HG03196 (cell line): ENCODE data around the gene KLHDC7B.

Experiments
- ATAC-seq: cut with Tn5 transposase; IDR thresholded peaks from one replicate; pipeline ENCODE4 v1.9.1; 2021; ENCODE audit not compliant: unreplicated experiment

KLHDC7B gene

DNA sequence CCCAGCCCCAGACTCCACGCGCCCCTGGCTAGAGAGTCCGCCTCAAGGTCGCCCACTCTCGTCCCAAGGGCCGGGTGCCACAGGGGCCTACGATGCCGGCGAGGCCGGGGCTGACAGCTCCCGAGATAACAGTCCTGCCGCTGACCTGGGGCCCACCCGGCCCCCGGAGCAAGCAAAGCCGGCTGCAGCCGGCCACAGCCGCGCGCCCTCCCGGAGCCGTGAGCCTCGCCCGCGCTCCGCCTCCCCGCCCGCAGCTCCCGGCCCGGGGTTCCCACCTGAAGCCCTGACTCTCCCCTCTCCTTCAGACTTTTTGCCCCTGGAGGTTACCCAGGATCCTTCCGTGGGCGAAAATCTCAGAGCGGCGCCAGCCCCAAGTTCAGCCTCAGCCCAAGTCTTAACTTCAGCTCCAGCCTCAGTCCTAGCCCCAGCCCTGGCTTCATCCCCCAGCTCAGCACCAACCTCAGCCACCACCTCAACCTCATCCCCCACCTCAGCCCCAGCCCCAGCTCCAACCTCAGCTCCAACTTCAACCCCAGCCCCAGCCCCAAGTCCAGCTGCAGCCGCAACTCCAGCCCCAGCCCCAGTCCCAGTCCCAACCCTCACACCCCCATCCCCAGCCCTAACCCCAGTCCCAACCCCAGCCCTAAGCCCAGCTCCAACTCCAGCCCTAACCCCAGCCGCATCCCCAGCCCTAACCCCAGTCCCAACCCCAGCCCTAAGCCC lies 1.7 kb downstream of the KLHDC7B start:
- no peak for ATAC-seq

DNA sequence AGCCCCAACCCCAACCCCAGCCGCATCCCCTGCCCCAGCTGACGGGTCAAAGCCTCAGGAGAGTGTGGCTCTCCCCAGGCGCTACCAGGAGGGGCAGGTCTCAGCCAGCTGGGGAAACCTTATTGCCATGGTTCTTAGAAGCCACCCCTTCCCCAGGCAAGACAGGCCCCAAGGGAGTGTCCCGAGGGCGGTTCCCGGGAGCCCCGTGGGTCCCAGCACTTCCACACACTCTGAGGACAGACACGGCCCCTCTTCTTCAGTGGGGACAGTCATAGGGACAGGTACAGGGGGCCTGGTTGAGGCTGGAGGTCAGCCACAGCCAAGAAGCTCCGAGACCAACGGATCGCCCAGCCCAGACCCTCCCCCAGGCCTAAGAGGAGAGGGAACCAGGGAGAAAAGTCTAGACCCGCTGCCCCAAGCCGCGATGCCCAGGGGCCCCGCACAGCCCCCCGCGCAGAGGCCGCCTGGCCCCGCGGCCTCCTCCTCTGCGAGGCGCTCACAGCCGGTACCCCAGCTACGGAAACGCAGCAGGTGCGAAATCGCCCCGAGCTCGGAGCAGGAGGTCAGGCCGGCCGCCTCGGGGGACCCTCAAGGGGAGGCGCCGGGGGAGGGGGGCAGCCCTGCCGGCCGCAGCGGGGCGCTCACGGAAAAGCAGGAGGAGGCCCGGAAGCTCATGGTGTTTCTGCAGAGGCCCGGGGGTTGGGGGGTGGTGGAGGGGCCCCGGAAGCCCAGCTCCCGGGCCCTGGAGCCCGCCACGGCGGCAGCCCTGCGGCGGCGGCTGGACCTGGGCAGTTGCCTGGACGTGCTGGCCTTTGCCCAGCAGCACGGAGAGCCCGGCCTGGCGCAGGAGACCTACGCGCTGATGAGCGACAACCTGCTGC lies 2.6 kb downstream of the KLHDC7B start:
- no peak for ATAC-seq

DNA sequence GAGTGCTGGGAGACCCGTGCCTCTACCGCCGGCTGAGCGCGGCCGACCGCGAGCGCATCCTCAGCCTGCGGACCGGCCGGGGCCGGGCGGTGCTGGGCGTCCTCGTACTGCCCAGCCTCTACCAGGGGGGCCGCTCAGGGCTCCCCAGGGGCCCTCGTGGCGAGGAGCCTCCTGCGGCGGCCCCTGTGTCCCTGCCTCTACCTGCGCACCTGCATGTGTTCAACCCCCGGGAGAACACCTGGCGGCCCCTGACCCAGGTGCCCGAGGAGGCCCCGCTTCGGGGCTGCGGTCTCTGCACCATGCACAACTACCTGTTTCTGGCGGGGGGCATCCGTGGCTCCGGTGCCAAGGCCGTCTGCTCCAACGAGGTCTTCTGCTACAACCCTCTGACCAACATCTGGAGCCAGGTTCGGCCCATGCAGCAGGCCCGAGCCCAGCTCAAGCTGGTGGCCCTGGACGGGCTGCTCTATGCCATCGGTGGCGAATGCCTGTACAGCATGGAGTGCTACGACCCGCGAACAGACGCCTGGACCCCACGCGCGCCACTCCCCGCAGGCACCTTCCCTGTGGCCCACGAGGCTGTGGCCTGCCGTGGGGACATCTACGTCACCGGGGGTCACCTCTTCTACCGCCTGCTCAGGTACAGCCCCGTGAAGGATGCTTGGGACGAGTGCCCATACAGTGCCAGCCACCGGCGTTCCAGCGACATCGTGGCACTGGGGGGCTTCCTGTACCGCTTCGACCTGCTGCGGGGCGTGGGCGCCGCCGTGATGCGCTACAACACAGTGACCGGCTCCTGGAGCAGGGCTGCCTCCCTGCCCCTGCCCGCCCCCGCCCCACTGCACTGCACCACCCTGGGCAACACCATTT lies 3.5 kb downstream of the KLHDC7B start:
- ATAC-seq: no peak

DNA sequence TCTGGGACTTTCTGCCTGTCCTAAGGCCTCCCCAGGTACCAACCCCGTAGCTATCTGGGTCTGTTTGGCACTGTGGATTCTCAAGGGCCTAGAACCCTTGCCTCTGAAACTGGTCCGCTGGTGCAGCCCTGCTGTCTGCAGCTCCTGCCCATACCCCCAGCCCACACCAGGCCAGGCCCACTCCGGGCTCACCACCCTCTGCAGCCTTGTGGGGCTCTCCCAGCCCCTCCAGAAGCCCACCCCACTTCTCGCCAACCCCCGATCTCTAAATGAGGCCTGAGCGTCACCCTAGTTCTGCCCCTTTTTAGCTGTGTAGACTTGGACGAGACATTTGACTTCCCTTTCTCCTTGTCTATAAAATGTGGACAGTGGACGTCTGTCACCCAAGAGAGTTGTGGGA lies 4.7 kb downstream of the KLHDC7B start:
- no peak for ATAC-seq

DNA sequence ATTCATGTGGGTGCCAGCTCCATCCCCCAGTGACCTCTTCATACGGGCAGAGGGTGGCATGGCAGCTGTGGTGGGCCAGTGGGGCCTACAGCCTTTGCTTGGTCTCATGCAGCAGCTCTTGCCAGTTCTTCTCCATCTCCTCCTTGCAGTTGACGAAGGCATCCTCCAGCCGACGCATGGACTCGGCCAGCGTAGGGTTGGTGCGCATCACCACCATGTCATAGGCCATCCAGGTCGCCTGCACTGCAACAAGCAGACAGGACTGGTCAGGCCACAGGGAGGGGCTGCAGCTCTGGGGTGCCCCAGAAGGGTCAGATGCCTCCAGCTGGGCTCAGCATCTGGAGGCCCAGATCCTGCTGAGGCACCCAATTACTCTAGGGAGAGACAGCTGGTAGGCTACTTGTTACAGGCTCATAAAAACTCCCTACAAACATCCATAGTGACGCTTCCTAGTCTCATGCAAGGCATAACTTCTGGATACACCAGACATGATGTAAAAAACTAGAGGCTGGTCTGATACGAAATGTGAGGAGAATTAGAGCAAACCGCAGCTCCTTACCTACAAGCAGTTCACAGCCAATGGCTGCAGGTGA lies 5.6 kb downstream of the KLHDC7B start:
- ATAC-seq: no peak

DNA sequence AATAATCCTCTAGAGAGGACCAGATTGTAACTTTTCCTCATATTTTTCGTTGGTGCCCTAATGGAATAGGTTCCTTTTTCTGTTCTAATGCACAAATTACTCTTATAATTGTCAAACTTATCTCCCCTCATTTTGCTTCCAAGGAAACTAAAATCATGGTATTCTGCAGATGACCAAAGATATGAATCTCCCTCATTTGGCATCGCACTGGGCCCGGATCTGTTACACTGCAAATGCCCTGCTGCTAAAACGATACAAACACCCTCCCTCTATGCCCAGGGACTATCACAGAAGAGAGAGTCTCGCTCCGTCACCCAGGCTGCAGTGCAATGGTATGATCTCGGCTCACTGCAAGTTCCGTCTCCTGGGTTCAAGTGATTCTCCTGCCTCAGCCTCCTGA lies 7.6 kb downstream of the KLHDC7B start:
- ATAC-seq: no peak

DNA sequence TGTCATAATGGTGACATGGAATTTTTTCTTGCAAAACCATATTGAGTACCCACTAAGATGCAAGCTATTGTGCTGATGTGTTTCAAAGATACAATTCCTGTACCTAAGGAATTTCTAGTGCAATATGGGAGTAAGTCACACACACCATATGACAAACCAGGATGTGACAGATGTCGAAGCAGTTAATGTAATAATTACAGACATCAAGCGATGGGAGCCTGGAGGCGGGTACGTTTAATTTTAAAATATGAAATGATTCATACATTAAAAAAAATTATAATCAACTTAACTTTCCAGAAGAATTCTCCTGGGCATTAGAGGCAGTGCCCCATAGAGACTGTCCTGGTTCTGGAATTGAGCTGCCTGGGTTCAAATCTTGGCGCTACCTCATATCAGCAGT lies 11.0 kb downstream of the KLHDC7B start:
- ATAC-seq: no peak

DNA sequence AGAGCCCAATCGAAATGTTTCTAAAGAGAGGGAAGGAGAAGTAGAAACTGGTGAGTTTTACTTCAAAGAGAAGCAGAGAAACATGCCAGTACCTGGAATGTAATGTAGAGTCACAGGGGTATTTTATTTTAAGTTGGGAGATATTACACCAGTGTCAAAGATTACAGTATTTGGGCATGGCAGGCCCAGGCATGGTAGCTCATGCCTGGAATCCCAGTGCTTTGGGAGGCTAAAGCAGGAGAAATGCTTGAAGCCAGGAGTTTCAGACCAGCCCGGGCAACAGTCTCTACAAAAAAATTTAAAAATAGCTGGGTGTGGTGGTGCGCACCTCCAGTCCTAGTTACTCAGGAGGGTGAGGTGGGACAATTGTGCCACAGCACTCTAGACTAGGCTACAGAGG lies 14.3 kb downstream of the KLHDC7B start:
- no peak for ATAC-seq

DNA sequence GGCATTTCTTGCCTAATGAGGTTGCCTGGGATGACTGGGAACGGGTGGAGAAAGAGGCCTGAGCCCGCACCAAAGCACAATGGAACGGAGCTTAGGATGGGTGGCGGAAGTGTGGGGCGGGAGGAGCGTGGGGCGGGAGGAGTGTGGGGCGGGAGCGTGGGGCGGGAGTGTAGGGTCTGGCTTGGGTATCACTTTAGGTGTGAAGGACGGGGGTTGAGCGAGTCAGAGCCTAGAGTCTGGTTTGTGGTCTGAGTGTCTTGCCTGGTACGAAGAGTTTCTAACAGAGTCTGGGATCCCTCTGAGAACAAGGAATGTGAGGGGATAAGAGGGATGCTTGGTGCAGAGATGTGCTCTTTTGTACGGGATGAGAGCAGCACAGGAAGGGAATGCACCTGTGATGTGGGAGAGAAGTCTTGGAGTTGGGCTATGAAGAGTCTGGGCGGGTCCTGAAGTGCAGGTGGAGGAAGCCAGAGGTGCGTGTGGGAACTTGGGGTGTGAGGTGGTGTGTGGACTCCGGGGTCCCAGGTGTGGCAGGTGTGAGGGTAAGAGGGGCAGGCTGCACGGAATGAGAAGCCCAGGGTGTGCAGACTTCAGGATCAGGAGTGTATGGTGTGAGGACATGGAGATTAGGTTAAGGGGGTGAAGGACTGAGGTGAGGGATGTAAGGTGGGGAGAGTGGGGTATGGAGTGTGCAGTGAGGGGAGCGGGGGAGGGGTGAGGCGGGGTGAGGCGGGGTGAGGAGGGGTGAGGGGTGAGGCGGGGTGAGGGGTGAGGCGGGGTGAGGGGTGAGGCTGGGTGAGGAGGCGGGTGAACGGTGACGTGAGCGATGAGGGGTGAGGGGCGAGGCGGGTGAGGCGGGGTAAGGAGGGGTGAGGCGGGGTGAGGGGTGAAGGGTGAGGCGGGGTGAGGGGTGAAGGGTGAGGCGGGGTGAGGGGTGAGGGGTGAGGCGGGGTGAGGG lies 16.0 kb downstream of the KLHDC7B start:
- no peak for ATAC-seq

DNA sequence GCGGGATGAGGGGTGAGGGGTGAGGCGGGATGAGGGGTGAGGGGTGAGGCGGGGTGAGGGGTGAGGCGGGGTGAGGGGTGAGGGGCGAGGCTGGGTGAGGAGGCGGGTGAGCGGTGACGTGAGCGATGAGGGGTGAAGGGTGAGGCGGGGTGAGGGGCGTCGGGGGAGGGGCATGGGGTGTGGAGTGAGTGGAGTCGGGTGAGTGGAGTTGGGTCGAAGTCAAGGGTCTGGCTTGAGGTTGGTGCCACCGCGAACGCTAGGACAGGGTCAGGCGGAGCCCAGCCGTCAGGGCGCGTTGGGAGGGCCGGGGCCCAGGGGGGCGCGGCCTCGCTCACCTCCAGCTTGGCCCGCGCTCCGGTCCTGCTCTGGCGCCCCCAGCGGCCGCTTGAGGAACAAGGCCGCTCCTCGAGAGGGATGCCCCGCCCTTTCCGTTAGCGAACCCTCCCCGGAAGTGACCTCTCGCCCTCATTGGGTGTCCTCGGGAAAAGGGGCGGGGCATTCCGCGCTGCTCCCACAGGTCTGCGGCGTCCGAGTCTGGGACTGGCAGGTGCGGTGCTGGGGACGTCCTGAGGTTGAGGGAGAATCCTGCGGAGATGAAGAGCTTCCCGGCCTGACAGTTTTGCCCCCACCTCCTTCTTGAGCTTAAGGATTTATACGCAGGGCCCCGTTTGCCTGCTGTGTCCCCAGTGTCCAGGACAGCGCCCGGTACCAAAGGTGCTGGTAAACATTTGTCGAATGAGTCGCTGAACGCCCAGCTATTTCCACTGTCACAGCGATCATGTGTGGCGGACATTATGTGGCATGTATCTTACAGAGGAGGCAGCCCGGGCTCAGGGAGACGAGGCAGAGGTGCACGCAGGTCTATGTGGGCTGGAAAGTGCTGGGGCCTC lies 17.1 kb downstream of the KLHDC7B start, which contains the start of gene SYCE3:
SYCE3 (minus strand) TSS at position 397 of the 890 bp plus-strand sequence. CDS start 6,514 bp downstream, outside the sequence.
- ATAC-seq: peak; percentile 80

DNA sequence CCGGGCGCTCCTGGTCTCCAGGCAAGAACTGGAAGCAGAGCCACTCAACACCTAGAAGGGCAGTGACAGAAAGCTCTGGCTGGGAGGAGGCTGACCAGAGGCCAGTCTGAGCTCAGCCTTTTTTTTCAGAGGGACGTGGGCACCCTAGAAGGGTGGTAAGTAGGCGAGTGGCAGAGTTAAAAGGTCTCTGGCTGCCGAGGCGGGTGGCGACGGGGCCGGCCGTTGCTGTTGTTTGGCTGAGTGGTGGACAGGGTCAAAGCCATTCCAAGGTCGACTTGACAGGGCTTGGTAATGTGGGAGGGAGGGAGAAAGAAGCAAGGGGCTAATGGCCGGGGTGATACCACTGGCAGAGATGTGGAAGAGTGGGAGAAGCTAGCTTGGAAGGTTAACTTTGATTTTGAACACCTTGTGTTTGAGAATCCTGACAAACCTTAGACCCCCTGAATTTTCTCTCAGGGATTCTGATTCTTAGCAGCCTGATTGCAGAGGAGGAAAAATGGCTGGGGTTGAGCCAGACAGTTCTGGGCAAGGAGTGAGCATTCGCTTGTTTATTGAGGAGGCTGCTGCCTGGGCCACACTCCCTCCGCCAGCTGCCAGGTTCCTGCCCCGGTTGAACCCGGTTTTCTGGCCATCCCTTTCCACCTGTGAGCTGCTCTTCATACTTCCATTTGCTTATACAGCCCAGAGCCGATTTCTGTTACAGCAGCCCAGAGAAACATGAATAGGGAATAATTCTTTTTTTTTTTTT lies 17.9 kb downstream of the KLHDC7B start:
- ATAC-seq: no peak

DNA sequence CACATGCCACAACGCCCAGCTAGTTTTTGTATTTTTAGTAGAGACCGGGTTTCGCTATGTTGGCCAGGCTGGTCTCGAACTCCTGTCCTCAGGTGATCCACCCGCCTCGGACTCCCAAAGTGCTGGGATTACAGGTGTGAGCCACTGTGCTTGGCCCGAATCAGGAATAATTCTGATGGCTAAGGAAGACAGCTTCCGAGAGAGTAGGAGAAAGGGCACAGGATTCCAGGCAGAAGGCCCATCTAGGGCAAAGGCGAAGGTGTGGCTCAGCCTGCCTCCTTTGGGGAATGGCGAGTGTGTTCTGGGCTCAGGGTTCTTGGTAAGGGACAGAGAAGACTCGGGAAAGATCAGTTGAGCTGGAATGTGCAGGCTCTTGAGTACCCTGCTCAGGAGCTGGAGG lies 18.6 kb downstream of the KLHDC7B start:
- ATAC-seq: no peak

DNA sequence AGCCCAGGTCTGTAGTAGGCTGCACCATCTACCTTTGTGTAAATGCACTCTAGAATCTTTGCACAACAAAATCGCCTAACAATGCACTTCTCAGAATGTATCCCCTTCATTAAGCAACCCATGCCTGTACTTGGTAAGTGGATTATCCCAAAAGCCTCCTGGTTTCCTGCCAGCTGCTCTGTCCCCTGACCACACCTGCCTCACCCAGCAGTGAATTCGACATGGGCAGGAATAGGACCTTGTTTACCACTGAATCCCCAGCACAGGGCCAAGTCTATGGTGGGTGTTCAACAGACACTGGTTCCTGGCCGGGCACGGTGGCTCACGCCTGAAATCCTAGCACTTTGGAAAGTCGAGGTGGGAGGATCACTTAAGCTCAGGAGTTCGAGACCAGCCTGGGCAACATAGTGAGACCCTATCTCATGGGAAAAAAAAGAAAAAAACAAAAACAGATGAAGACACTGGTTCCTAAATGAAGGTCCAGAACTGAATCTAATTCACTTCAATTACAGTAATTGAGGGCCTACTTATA lies 22.1 kb downstream of the KLHDC7B start:
- ATAC-seq: no peak

DNA sequence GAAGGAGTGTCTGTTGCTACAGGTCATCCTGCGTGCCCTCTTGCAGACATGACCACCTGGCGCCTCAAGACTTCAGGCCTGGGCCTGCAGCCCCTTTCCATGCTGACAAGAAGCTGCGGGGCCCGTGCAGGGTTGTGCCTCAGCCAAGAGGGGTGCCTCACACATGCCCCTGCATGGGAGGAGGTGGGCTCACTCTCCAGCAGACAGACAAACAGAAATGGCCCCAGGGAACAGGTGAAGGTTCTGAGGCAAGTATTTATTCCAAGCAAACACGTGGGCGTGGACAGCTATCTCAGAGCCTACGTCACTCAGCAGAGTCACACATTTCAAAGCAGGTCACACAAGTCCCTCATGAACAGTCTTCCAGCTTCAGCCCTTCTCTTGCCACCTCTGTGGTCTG lies 22.9 kb downstream of the KLHDC7B start:
- no peak for ATAC-seq

DNA sequence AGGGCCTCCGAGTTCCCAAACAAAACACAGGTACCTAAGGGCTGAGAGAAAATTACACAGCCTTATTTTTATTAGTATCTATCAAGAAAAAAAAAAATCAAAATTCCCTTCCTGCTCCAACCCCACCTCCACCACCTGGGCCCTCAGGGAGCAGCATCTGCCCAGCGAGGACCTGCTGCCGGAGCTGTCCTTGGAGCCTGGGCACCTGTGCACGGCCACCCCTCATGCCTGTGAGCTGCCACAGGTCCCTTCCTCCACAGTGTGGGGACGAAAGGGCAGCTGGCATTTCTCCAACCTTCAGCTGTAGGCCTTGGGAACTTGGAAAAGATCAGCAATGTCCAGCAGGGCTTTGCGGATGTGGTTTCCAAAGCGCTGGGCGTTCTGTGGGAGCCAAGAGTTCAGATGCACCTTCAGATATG lies 23.4 kb downstream of the KLHDC7B start:
- ATAC-seq: no peak

DNA sequence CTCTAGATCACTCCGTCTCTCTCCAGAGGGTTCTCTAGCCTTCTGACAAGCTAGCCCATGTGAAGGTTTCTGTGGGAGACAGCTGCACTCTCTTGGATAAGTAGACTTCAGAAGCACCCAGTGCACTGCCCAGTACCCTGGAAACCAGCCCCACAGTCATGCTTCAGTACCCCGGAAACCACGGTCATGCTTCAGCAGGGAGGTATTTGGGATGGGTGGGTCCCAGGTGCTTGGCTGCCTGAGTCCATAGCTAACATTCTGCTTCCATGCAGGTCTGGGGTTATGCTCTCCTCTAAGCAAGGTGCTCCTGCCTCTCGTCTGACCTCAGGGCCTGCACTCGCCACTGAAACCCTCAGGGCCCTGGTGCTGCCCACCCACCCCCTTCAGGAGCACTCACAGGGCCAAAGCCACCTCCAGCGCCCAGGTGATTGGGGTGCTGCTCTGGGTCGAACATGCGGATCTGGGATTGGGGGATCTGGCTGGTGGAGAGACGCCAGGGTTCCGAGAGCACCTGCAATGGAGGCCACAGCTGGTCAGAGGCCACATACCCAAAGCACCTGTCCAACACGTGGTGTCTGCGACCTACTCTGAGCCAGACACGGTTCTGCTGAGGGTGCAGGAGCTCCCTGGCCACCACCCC lies 24.3 kb downstream of the KLHDC7B start:
- no peak for ATAC-seq

DNA sequence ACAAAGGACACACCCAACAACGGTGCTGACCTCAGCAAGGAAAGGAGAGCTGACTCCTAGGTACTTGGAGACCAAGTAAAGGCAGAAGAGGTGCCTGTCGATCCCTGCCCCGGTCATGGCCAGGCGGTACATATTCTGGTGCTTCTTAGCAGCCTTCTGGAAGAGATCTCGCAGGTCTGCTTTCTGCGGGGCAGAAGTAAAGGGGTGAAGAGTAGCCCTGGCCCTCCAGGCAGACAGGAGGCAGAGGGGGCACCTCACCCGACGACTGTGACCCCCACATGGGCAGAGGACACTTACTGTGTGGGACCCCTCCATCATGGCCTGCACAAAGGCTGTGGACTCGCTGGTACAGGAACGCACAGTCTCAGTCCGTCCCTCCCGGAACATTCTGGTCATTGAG lies 25.2 kb downstream of the KLHDC7B start:
- ATAC-seq: no peak
